Loucy (cell line): Measurements from ENCODE around the gene CHAMP1.
A peak's percentile ranks its signal among the peaks of the same experiment; 100 is the strongest.

Source experiments
- H2AFZ ChIP-seq: fragments of 200-600 bp; sonication (generic); 2 replicates; pipeline ENCODE4 v1.6.0; 2016; ENCODE audit warnings: antibody characterized with exemption, mild to moderate bottlenecking, low read length, moderate library complexity
- H3F3A ChIP-seq: fragments of 200-600 bp; 2 replicates; pipeline ENCODE4 v1.6.0; 2016; ENCODE audit warnings: antibody characterized with exemption, low read depth, mild to moderate bottlenecking
- H3K27me3 ChIP-seq: fragments of 200-600 bp; sonication (generic); 2 replicates; pipeline ENCODE4 v1.6.1; 2014; ENCODE audit warnings: low read length, mild to moderate bottlenecking; ENCODE audit not compliant: insufficient read depth, poor library complexity, severe bottlenecking
- H3K36me3 ChIP-seq: fragments of 200-600 bp; sonication (generic); 2 replicates; pipeline ENCODE4 v1.6.1; 2016; ENCODE audit warnings: low read length; ENCODE audit not compliant: insufficient read depth
- H3K4me1 ChIP-seq: fragments of 200-600 bp; sonication (generic); 2 replicates; pipeline ENCODE4 v1.5.1; 2014; ENCODE audit warnings: low read length, mild to moderate bottlenecking; ENCODE audit not compliant: insufficient read depth, poor library complexity, severe bottlenecking
- H3K4me2 ChIP-seq: fragments of 200-600 bp; sonication (generic); 2 replicates; pipeline ENCODE4 v1.6.0; 2014; ENCODE audit warnings: antibody characterized with exemption, low read length, low read depth, mild to moderate bottlenecking; ENCODE audit not compliant: poor library complexity, severe bottlenecking
- H3K4me3 ChIP-seq: fragments of 200-600 bp; sonication (generic); 2 replicates; pipeline ENCODE4 v1.5.1; 2014; ENCODE audit warnings: low read length, mild to moderate bottlenecking, mixed read lengths; ENCODE audit not compliant: poor library complexity, severe bottlenecking
- H3K79me2 ChIP-seq: fragments of 200-600 bp; sonication (generic); 2 replicates; pipeline ENCODE4 v1.6.1; 2014; ENCODE audit warnings: low read length; ENCODE audit not compliant: insufficient read depth
- H3K9ac ChIP-seq: fragments of 200-600 bp; sonication (generic); 2 replicates; pipeline ENCODE4 v1.6.0; 2014; ENCODE audit warnings: mild to moderate bottlenecking, low read depth, low read length, moderate library complexity; ENCODE audit not compliant: poor library complexity, severe bottlenecking
- H3K9me2 ChIP-seq: fragments of 200-600 bp; sonication (generic); replicated peaks from 2 replicates; pipeline ENCODE4 v1.6.1; 2016; ENCODE audit warnings: low read depth, low read length, mixed read lengths
- H3K9me3 ChIP-seq: fragments of 200-600 bp; sonication (generic); 2 replicates; pipeline ENCODE4 v1.6.1; 2014; ENCODE audit warnings: mild to moderate bottlenecking, antibody characterized with exemption, low read length, low read depth; ENCODE audit not compliant: insufficient read depth
- H4K20me1 ChIP-seq: fragments of 200-600 bp; sonication (generic); 2 replicates; pipeline ENCODE4 v1.6.0; 2014; ENCODE audit warnings: antibody characterized with exemption, low read length, mild to moderate bottlenecking; ENCODE audit not compliant: insufficient read depth, poor library complexity, severe bottlenecking
- CTCF ChIP-seq: fragments of 200-600 bp; sonication (generic); conservative IDR thresholded peaks from 2 replicates; pipeline ENCODE4 v1.5.1; 2014; ENCODE audit warnings: mild to moderate bottlenecking, antibody characterized with exemption, low read length
- EZH2phosphoT487 ChIP-seq: fragments of 200-600 bp; IDR thresholded peaks from 2 replicates; pipeline ENCODE4 v1.6.1; 2018; ENCODE audit warnings: antibody characterized with exemption, mild to moderate bottlenecking, moderate library complexity, borderline replicate concordance

The CHAMP1 gene

GRCh38 chr13:114323349-114323748 lies 9.0 kb downstream of the CHAMP1 start:
- Histone ChIP-seq H3K9me2 (no peaks in the 10 kb centered on the region), H3K4me2 (no peak overlapping the region), H3K9me3 (no peaks in the 10 kb centered on the region), H3K4me3 (no peak overlapping the region), H3F3A (no peaks in the 10 kb centered on the region), H4K20me1 (peaks cover 33% of the 10 kb centered on the region), H3K36me3 (peaks cover 47% of the 10 kb centered on the region), H3K79me2 (peaks cover 66% of the 10 kb centered on the region), H2AFZ (no peak overlapping the region), H3K4me1 (peaks cover 53% of the 10 kb centered on the region), H3K27me3 (no peaks in the 10 kb centered on the region), H3K9ac (no peak overlapping the region)
- TF ChIP-seq CTCF (no peak), EZH2phosphoT487 (no peak)

- Histone ChIP-seq H3F3A (no peaks in the 10 kb centered on the region), H3K9me2 (no peaks in the 10 kb centered on the region), H3K4me3 (no peak overlapping the region), H3K79me2 (peaks cover 56% of the 10 kb centered on the region), H3K4me1 (peaks cover 47% of the 10 kb centered on the region), H3K4me2 (no peak overlapping the region), H3K27me3 (no peaks in the 10 kb centered on the region), H3K9ac (no peak overlapping the region), H3K36me3 (peaks cover 47% of the 10 kb centered on the region), H2AFZ (no peak overlapping the region), H4K20me1 (peaks cover 23% of the 10 kb centered on the region), H3K9me3 (no peaks in the 10 kb centered on the region)
- TF ChIP-seq CTCF (no peak), EZH2phosphoT487 (no peak)
Observed at GRCh38 chr13:114324334-114324733, 10.0 kb downstream of the CHAMP1 start.

- Histone ChIP-seq H3K36me3 (peaks cover 47% of the 10 kb centered on the region), H3K79me2 (peaks cover 42% of the 10 kb centered on the region)
Observed at GRCh38 chr13:114325729-114326128, 11.4 kb downstream of the CHAMP1 start.

More at GRCh38 chr13:114325729-114326128, 11.4 kb downstream of the CHAMP1 start:
- Histone ChIP-seq H3K9ac (no peak overlapping the region), H3K4me1 (peaks cover 35% of the 10 kb centered on the region), H3K4me2 (peak overlapping the region; percentile 33), H3K9me3 (no peaks in the 10 kb centered on the region), H3F3A (no peaks in the 10 kb centered on the region), H2AFZ (no peak overlapping the region), H4K20me1 (peaks cover 13% of the 10 kb centered on the region), H3K9me2 (no peaks in the 10 kb centered on the region), H3K27me3 (no peaks in the 10 kb centered on the region), H3K4me3 (no peak overlapping the region)
- no peak for TF ChIP-seq EZH2phosphoT487
- TF ChIP-seq CTCF: no peak
